ENCODE results near the gene STIP1.

GRCh38 chr11:64161037-64161436, 24.9 kb upstream of the STIP1 start:
- TF ChIP-seq CTCF (IDR thresholded peaks at IDR 0.05; ENCODE audit: low read length) (no peak), EZH2 (optimal IDR thresholded peaks at IDR 0.05; ENCODE audit: low read depth, low read length) (no peak), EZH2phosphoT487 (IDR thresholded peaks at IDR 0.05; ENCODE audit: low read length) (no peak)

All from MM.1S (cell line).